HL-60 (cell line): Measurements from ENCODE around the gene RUNX3.

ENCODE experiments used
- POLR2AphosphoS5 ChIP-seq: IDR thresholded peaks from 2 replicates; pipeline ENCODE4 v1.6.1; 2012; ENCODE audit warnings: low read depth
- TF ChIP-seq, protein P1 (sequence below): IDR thresholded peaks from one replicate; pipeline ENCODE4 v1.5.1; 2011; ENCODE audit warnings: low read length, control low read depth, inconsistent platforms; ENCODE audit not compliant: insufficient read depth

DNA sequence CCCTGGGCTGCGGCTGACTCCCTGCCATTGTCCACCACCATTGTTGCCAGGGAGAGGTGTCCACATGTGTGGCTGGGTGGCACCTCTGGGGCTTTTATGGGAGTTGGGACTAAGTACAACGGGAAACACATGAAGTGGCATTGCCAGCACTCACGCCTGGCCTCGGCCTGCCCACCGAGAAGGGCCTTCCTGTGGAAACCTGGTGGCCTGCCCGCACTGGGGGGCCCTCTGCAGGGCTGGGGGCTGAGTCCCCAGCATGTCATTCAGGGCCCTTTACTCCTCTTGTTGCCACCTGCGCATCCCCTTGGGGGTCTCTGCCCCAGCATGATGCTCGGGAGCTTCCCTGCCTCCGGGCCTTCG, 35.5 kb upstream of the RUNX3 start:
- no peak for TF ChIP-seq POLR2AphosphoS5
- TF ChIP-seq, protein P1, sequence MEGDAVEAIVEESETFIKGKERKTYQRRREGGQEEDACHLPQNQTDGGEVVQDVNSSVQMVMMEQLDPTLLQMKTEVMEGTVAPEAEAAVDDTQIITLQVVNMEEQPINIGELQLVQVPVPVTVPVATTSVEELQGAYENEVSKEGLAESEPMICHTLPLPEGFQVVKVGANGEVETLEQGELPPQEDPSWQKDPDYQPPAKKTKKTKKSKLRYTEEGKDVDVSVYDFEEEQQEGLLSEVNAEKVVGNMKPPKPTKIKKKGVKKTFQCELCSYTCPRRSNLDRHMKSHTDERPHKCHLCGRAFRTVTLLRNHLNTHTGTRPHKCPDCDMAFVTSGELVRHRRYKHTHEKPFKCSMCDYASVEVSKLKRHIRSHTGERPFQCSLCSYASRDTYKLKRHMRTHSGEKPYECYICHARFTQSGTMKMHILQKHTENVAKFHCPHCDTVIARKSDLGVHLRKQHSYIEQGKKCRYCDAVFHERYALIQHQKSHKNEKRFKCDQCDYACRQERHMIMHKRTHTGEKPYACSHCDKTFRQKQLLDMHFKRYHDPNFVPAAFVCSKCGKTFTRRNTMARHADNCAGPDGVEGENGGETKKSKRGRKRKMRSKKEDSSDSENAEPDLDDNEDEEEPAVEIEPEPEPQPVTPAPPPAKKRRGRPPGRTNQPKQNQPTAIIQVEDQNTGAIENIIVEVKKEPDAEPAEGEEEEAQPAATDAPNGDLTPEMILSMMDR = no peak
